ENCODE measurements around the gene NHSL1. TPM values are rescaled to one million over a fixed set of nuclear protein-coding genes. Genes with fewer than 3 reads are reported as not detected.
A peak's percentile ranks its signal among the peaks of the same experiment; 100 is the strongest.

NHSL1 gene
- polyA plus RNA-seq, 3 donors: 0.06 to 2.8 (median 0.51) TPM

- peaks cover 27% of the 10 kb centered on the region for H3K4me1 Mint-ChIP-seq
- H3K79me2 ChIP-seq (ENCODE audit: insufficient read depth, low read length): no peaks in the 10 kb centered on the region
- peaks cover 0 to 6% of the 10 kb centered on the region in 2 donors for H3K9me3 ChIP-seq (replicated peaks in 1 of 2; ENCODE audit: control insufficient read depth in 1 of 2, insufficient read depth in 1 of 2, low read length in 2 of 2)
- no peak overlapping the region for H3K27ac ChIP-seq (ENCODE audit: low read depth in 1 of 2, low read length in 2 of 2)
- DNase-seq: no peak
- no peak overlapping the region for H3K9ac ChIP-seq (ENCODE audit: insufficient read depth, low read length, poor library complexity, severe bottlenecking)
- H3K4me3 Mint-ChIP-seq: no peak overlapping the region
- H3K4me3 ChIP-seq (replicated peaks in 1 of 3; ENCODE audit: low read depth in 2 of 3, low read length in 3 of 3): no peak overlapping the region
- peak overlapping the region in 2 of 7 donors; percentile 25 to 31 for H3K27ac Mint-ChIP-seq
- no peak overlapping the region for H2AFZ ChIP-seq (ENCODE audit: insufficient read depth, low read depth, low read length, poor library complexity, severe bottlenecking)
- no peaks in the 10 kb centered on the region for H4K20me1 ChIP-seq (ENCODE audit: insufficient read depth, low read length)
- peaks cover 20 to 38% of the 10 kb centered on the region in 2 donors for H3K36me3 ChIP-seq (replicated peaks in 1 of 2; ENCODE audit: control insufficient read depth in 1 of 2, insufficient read depth in 2 of 2, low read length in 2 of 2)
- intact Hi-C loops (cut with micrococcal nuclease): loop anchor here in 1 of 2 donors (10.0 kb wide), 1 partner anchor 343 kb away; no protein-coding TSS in a partner anchor
- H3K27me3 ChIP-seq (ENCODE audit: control insufficient read depth in 2 of 2, insufficient read depth in 2 of 2, low read length in 2 of 2): no peaks in the 10 kb centered on the region
- no peak for TF ChIP-seq CTCF (IDR thresholded peaks at IDR 0.05)
- no peaks in the 10 kb centered on the region for H3K27me3 Mint-ChIP-seq (ENCODE audit: low read depth in 3 of 3)
- H3K9me3 Mint-ChIP-seq: peaks cover 0 to 18% (median 7%) of the 10 kb centered on the region in 7 donors
- H3K4me2 ChIP-seq (replicated peaks; ENCODE audit: extremely low read depth, low read length, poor library complexity, severe bottlenecking): no peak overlapping the region
- peaks cover 46 to 58% of the 10 kb centered on the region in 2 donors for H3K36me3 Mint-ChIP-seq
- 98% methylated on average over 6 of the region's 10 CpGs for WGBS (ENCODE audit: insufficient coverage)
- peaks cover 18 to 20% of the 10 kb centered on the region in 2 donors for H3K4me1 ChIP-seq (ENCODE audit: control insufficient read depth in 1 of 2, insufficient read depth in 2 of 2, low read length in 2 of 2)
These were observed 77.7 kb downstream of the NHSL1 start for GRCh38 chr6:138421608-138422007.

DNA sequence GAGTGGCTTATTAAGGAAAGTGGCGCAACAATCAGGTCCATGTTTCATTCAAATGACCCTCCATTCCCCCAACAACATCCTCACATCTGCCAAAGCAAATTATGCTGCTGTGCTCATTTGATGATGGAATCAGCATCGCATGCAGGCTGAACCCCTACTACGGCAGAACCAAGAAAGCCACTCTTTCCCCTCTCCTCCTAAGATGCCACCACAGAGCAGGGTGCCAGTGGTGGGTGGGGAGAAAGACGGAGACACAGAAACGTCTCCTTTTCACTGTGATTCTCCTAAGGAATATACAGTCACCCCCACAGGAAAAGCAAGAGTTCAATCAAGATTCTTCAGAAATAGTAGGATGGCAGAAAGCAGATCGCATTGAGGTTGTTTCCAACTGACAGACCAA is 78.2 kb downstream of the NHSL1 start:
- H3K9me3 Mint-ChIP-seq: peaks cover 0 to 20% (median 7%) of the 10 kb centered on the region in 7 donors
- intact Hi-C loops (cut with micrococcal nuclease): loop anchor here in 1 of 2 donors (10.0 kb wide), 1 partner anchor 344 kb away; no protein-coding TSS in a partner anchor
- DNase-seq: no peak
- Histone ChIP-seq H3K27me3 (ENCODE audit: control insufficient read depth in 2 of 2, insufficient read depth in 2 of 2, low read length in 2 of 2) (no peaks in the 10 kb centered on the region), H3K4me2 (replicated peaks; ENCODE audit: extremely low read depth, low read length, poor library complexity, severe bottlenecking) (no peak overlapping the region), H3K9ac (ENCODE audit: insufficient read depth, low read length, poor library complexity, severe bottlenecking) (no peak overlapping the region), H3K4me3 (replicated peaks in 1 of 3; ENCODE audit: low read depth in 2 of 3, low read length in 3 of 3) (no peak overlapping the region), H2AFZ (ENCODE audit: insufficient read depth, low read depth, low read length, poor library complexity, severe bottlenecking) (no peak overlapping the region), H3K9me3 (replicated peaks in 1 of 2; ENCODE audit: control insufficient read depth in 1 of 2, insufficient read depth in 1 of 2, low read length in 2 of 2) (peaks cover 0 to 6% of the 10 kb centered on the region in 2 donors), H4K20me1 (ENCODE audit: insufficient read depth, low read length) (no peaks in the 10 kb centered on the region), H3K79me2 (ENCODE audit: insufficient read depth, low read length) (no peaks in the 10 kb centered on the region), H3K4me1 (ENCODE audit: control insufficient read depth in 1 of 2, insufficient read depth in 2 of 2, low read length in 2 of 2) (peaks cover 18 to 20% of the 10 kb centered on the region in 2 donors), H3K36me3 (replicated peaks in 1 of 2; ENCODE audit: control insufficient read depth in 1 of 2, insufficient read depth in 2 of 2, low read length in 2 of 2) (peaks cover 24 to 43% of the 10 kb centered on the region in 2 donors), H3K27ac (ENCODE audit: low read depth in 1 of 2, low read length in 2 of 2) (no peak overlapping the region)
- H3K27me3 Mint-ChIP-seq (ENCODE audit: low read depth in 3 of 3): no peaks in the 10 kb centered on the region
- TF ChIP-seq CTCF (IDR thresholded peaks at IDR 0.05): no peak
- H3K4me1 Mint-ChIP-seq: peaks cover 27% of the 10 kb centered on the region
- peak overlapping the region in 4 of 7 donors; percentile 25 to 55 (median 38) for H3K27ac Mint-ChIP-seq
- WGBS (ENCODE audit: insufficient coverage): no CpG with 5 or more reads among the region's 6 CpGs
- peaks cover 51 to 64% of the 10 kb centered on the region in 2 donors for H3K36me3 Mint-ChIP-seq
- H3K4me3 Mint-ChIP-seq: no peak overlapping the region
